Cardiac septum (tissue), 1 donor: ENCODE data around the gene HECTD2. TPM values are rescaled to one million over a fixed set of nuclear protein-coding genes. Genes with fewer than 3 reads are reported as not detected.
"Not testable (repeated sequence)": the region's sequence is repeated elsewhere in the genome, so short reads cannot be mapped to it uniquely, and the experiment has no call there.

ENCODE experiments used
- DNase-seq: peaks from one replicate; pipeline ENCODE4 v3.0.0-alpha.2; 2020; ENCODE audit warnings: low spot score
- intact Hi-C: fragments of 100-400 bp; cut with DNase I; formaldehyde crosslinking; loops from one replicate; pipeline ENCODE4 v1.14.0; 2022
- long read RNA-seq: library from polyadenylated mRNA; unstranded; transcript quantifications from one replicate; pipeline ENCODE4 v2.0.0, GENCODE V29; 2021
- total RNA-seq: library from RNA; stranded (reverse); fragmentation: NEBNext Ultra II Directional; extraction: Animal tissue kit (Norgen Biotek cat#: 25700); gene quantifications from one replicate; pipeline ENCODE4 v1.2.1, GENCODE V29; 2021
- donor health status: DM: no; HTN: no; CAD: no.

HECTD2 gene, protein sequence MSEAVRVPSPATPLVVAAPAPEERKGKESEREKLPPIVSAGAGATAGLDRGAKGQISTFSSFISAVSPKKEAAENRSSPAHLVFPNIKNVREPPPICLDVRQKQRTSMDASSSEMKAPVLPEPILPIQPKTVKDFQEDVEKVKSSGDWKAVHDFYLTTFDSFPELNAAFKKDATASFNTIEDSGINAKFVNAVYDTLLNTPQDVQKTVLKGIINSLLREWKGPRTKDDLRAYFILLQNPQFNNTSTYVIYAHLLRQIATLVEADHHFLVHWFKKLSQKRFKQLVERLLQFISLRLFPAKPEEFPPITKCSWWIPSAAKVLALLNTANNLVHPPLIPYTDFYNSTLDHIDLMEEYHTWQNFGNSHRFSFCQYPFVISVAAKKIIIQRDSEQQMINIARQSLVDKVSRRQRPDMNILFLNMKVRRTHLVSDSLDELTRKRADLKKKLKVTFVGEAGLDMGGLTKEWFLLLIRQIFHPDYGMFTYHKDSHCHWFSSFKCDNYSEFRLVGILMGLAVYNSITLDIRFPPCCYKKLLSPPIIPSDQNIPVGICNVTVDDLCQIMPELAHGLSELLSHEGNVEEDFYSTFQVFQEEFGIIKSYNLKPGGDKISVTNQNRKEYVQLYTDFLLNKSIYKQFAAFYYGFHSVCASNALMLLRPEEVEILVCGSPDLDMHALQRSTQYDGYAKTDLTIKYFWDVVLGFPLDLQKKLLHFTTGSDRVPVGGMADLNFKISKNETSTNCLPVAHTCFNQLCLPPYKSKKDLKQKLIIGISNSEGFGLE
- total RNA-seq = 13.2 TPM
- long read RNA-seq, full-length matches to known transcripts = 8 of 11 reads
- long read RNA-seq, partial matches to known transcripts = 1 of 11 reads
- long read RNA-seq, other reads (novel, unspliced or antisense) = 2 of 11 reads

DNA sequence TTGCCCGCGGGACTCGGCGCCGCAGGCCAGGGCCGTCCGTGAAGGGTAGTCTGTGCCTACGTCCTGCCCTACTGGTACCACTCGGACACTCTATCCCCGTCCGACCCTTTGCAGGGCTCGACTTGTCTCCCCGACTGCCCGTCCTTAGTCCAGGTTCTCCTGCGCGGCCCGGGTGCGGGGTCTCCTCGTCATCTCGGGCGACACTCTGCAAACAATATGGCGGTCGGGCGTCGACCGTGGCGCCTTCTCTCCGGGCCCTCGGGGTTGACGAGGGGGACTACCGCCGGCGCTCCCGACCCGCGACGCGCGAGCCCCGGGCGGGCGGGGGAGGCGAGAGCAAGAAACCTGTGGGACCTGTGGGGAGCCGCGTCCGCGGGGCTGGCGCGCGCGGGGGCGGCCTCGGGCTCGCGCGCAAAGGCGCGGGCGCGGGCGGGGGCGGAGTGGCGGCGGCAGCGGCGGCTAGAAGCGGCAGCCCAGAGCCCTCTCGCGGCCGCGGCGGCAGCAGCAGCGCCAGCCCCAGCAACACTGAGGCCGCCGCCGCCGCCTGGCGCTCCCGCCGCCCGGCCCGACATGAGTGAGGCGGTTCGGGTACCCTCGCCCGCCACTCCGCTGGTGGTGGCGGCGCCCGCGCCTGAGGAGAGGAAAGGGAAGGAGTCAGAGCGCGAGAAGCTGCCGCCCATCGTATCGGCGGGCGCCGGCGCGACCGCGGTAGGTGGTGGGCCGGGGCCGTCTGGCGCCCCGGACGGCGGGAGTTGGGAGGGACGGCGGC is at the start of gene HECTD2:
TSS of gene HECTD2 (plus strand) at position 476 of the 769 bp plus-strand sequence. CDS start at position 571, 95 bp downstream.
- intact Hi-C loops = loop anchor here (1.0 to 5.0 kb wide), 2 partner anchors 223 to 497 kb away; partner anchors contain the start of genes FGFBP3 and PPP1R3C
- peak; percentile 85 for DNase-seq

DNA sequence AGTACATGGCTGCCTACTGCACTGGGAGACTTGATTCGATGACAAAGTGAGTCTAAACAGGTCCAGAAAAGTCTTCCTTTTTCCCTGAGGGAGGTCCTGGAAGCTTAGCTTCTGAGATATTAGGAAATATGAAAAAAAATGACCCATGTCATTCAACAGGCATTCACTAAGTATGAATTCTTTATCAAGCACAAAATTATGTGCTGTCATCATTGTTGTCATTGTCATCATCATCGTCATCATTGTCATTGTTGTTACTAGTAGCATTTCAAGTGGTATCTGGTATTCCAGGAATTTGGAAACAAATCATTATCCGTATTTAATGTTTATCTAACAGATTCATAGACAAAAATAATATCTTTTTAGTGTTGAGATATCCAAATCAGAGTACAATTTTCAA is 49.7 kb upstream of the HECTD2 start:
- no peak for DNase-seq
- intact Hi-C loops = no loop called here

DNA sequence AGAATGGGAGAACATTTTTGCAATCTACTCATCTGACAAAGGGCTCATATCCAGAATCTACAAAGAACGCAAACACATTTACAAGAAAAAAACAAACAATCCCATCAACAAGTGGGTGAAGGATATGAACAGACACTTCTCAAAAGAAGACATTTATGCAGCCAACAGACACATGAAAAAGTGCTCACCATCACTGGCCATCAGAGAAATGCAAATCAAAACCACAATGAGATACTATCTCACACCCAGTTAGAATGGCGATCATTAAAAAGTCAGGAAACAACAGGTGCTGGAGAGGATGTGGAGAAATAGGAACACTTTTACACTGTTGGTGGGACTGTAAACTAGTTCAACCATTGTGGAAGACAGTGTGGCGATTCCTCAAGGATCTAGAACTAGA is 44.6 kb upstream of the HECTD2 start:
- not testable (repeated sequence) for DNase-seq
- intact Hi-C loops = loop anchor here (5.0 kb wide), 1 partner anchor 68 kb away; no protein-coding TSS in a partner anchor

DNA sequence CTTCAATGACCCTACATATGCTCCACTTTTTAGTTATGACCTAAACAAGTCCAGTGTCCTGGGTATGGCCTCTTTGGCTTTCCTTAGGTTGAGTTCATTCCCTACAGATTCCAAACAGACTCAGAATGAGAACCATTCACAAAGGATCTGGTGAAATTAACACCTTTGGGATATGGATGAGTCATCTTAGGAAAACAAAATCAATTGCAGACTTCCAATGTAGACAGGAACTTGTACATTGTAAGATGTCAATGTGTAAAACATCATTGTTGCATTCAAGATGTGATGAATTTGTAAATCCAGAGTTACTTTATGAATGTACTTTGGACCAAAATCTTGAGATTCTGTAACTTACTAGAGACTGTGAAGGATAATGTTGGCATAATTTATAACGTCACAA is 43.4 kb upstream of the HECTD2 start:
- intact Hi-C loops = loop anchor here (5.0 kb wide), 1 partner anchor 69 kb away; no protein-coding TSS in a partner anchor
- no peak for DNase-seq

DNA sequence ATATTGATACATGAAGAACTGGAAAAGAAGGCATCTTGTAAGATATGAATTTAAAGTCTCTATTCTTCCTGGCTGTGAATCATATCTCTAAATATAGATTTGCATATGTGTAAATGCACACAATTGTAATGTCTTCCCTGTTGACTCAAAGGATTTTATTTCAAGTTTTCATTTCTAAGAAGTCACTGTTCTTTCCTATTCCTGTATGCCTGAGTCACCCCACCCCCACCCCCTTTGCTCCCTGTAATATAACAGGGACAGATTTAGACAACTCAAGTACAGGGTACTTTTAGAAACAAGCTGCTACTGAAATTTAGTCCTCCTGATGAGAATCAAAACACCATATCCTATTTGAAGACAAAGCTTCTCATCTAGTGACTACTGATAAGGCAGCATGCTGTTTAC is 43.0 kb upstream of the HECTD2 start:
- intact Hi-C loops = loop anchor here (5.0 kb wide), 1 partner anchor 70 kb away; no protein-coding TSS in a partner anchor
- no peak for DNase-seq

DNA sequence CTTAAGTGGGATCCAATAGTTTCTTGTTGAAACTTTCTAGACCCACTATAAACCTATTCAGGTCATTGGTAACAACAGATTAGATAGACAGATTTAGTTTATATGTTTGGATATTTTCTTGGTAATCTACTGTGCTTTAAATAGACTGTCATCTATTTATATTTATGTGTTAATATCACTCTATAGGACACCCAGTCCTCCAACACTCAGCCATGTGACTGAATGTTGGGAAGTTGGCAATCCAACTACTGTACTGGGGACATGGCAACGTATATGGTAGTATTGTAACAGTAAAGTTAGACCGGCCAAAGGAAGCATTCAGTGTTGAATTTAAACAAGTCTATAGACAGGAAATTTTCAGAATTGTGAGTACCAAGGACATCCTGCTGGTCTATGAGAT is 42.6 kb upstream of the HECTD2 start:
- intact Hi-C loops = loop anchor here (5.0 kb wide), 1 partner anchor 70 kb away; no protein-coding TSS in a partner anchor
- DNase-seq = no peak

DNA sequence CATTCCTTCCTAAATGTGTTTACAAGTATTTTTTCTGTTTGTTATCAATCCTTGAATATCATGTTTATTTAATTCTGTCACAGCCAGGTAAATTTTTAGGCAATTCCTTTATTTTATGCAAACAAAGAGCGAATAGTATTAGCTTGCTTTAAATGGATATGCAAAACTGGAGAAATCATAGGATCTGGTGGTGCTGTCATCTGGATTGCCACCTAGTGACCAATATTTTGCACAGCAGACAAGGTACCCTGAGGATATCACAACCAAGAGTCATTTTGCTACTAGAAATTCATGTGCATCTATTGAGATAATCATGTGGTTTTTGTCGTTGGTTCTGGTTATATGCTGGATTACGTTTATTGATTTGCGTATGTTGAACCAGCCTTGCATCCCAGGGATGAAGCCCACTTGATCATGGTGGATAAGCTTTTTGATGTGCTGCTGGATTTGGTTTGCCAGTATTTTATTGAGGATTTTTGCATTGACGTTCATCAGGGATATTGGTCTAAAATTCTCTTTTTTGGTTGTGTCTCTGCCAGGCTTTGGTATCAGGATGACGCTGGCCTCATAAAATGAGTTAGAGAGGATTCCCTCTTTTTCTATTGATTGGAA is 40.1 kb upstream of the HECTD2 start:
- not testable (repeated sequence) for DNase-seq
- intact Hi-C loops = loop anchor here (5.0 kb wide), 1 partner anchor 73 kb away; no protein-coding TSS in a partner anchor

DNA sequence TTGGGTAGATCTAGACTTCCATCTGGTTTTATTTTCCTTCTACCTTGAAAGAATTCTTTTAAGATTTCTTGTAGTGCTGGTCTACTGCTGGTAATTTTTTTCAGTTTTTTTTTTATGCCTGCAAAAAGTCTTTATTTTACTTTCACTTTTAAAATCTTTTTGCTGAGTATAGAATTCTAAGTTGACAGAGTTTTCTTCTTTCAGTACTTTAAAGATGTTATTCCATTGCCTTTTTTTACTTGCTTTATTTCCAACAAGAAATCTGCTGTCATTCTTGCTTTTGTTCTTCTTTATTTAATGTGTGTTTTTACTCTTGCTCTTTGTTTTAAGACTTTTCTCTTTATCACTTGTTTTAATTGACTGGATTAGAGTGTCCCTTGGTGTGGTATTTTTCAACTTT is 36.1 kb upstream of the HECTD2 start:
- intact Hi-C loops = no loop called here

DNA sequence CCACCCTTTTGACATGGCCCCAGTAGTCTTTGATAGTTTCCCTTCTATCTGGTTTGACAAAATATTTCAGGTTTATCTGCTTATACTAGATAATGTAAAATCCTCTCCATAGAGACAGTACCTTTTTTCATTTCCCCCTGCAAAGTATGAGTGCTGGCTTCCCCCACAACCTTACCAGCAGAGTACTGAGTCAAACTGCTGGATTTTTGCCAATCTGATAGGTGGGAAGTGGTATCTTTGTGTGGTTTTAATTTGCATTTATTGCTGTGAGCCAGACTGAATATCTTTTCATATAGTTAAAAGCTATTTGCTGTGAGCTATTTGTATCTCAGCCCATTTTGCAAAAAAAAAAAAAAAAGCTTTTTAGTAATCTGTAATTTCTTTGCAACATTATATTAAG is 32.1 kb upstream of the HECTD2 start:
- DNase-seq = no peak
- intact Hi-C loops = no loop called here

More for the DNA sequence above, 36.1 kb upstream of the HECTD2 start:
- no peak for DNase-seq

DNA sequence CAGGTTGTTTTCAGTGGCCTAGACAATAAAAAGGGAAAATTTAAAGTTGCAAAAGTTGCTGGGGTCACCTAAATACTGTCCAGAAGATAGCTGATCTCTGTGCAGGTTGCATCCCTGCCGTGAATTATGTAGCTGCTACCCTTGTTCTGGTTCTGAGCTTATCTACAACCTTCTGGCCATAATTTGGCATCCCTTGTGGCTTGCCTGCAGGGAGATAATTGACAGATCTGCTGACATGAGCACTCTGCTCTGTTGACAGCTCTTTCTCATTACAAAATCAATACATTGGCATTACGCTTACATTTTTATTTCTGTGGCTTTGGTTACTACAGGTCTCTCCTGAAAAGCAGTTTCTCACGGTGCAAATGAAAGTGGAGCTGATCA is 29.3 kb upstream of the HECTD2 start:
- intact Hi-C loops = no loop called here

DNA sequence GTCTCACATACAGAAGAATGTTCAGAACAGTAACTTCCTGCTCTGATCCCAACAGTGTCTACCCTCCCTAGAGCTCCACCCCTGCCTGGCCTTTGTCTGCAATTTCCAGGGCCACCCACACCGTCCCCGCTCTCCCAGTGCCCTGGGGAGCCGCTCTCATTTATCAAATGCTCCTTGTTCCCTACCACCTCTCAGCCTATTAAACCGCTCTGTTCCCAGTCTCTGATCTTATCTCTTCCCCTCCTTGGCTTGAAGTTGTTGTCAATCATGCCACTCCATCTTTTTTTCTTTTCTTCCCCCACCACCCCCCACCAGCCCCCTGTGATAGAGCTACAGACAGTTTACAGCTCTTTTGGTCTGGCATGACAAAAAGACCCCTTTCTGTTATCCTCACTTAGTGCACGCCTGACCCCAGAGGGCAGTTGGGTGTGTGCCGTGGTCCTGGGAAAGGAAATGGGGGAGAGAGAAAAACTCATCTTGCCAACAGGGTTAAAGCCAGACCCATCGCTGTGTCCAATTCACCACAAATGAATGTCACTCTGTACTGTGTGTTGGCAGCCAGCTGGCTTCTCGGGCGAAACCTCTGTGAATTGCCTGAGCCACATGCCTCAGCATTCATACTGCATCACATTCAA is 28.8 kb upstream of the HECTD2 start:
- DNase-seq = no peak
- intact Hi-C loops = no loop called here

More for the DNA sequence above, 29.3 kb upstream of the HECTD2 start:
- no peak for DNase-seq

DNA sequence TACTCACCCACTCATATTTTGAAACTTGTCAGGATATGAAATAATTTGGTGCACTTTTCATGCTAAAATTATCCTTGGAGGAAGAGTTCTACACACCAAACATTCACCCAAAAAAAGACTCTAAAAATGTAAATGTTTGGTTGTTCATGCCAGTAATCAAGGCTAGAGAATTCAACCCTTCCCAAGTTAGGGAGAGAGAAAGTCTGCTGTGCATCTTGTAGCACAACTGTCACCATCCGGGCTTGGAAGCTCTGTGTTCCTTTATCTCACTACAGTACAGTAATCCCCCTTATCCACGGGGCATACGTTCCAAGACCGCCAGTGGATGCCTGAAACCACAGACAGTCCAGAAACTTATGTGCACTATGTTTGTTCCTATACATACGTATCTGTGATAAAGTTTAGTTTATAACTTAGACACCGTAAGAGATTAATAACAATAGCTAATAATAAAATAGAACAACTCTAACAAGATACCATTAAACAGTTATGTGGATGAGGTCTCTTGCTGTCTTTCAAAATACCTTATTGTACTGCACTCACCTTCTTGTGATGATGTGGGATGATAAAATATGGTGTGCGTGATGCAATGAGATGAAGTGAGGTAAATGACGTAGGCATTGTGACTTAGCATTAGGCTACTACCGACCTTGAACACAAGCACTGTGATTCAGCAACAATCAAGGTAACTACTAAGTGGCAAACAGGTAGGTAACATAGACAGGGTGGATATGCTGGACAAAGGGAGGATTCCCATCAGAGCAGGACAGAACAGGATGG is 24.6 kb upstream of the HECTD2 start:
- intact Hi-C loops = loop anchor here (5.0 kb wide), 1 partner anchor 167 kb away; no protein-coding TSS in a partner anchor
- DNase-seq = no peak

DNA sequence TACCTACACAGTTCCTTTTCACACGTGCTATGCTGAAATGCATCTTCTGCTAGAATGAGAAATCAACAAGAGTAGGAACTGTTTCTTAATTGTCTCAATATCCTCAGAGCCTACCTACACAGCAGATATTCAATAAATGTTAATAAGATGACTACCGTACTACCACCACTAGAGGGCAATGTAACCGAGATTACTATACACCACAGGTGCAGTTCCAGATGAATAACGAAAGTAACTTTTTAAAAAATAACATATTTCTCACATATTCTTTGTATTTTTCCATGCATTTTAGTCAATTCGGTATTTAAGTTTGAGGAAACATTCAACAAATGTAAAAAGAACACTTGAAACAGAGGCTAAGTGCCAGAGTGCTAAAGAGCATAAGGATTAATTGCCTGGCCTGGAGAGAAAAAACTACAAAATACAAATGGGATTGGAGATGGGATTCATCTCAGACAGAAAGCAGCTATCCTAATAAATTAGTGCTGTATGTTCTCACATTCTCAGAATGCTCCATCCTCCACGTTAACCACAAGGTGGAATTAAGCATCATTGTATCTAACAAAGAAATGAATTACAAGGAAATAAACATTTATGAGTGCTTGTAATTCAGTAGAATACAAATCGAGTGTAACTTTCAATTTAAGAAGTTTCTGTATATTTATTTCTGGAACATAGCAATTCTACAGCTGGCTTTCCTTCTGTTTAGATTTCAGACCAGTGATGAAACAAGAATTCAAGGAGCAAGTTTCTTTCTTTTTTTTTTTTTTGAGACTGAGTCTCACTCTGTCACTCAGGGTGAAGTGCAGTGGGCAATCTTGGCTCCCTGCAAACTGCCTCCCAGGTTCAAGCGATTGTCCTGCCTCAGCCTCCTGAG is 20.3 kb upstream of the HECTD2 start:
- no peak for DNase-seq
- intact Hi-C loops = loop anchor here (2.0 to 5.0 kb wide), 2 partner anchors 91 to 162 kb away; no protein-coding TSS in a partner anchor

DNA sequence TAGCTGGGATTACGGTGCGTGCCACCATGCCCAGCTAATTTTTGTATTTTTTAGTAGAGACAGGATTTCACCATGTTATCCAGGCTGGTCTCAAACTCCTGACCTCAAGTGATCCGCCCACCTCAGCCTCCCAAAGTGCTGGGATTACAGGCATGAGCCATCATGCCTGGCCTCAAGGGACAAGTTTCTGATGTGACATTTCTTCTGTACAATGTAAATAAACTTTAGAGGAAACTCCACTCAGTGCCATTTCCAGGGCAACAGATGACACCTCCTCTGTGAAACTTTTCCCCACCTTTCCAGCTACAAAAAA is 19.7 kb upstream of the HECTD2 start:
- intact Hi-C loops, DNase-seq: not testable (repeated sequence)

DNA sequence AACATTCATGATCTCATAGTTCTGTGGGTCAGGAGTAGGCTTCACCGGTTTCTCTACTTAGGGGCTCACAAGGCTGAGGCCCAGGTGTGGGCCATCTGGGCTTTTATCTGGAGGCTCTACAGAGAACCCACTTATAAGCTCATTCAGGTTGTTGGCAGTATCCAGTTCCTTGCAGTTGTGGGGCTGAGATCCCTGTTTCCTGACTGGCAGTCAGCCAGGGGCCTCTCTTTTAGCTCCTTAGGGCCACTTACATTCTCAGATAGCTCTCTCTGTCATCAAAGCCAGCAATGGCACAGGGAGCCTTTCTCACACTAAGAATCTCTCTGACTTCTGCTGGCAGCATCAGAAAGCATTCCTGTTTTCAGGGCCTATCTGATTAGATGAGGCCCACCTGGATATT is 18.2 kb upstream of the HECTD2 start:
- intact Hi-C loops = no loop called here
- no peak for DNase-seq

DNA sequence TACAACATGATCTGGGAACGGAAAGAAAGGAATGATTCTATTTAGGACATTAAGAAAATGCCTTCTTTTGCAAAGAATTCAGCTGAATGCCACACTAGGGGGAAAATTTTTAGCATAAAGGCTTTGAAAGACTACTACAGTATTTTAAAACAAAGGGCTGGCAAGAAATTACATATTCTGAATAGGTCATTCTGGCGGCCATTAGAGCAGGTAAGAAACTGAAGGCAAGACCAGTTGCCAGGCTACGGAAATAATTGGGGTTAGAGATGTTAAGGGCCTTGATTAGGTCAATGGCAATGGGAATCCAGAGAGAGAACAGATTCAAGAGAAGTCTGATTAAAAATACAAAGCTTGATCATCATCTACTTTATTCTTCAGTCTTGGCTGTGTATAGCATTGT is 3.8 kb upstream of the HECTD2 start:
- intact Hi-C loops = loop anchor here (5.0 kb wide), 1 partner anchor 501 kb away; the partner anchor contains the start of gene FGFBP3
- DNase-seq = no peak
